Fibroblast of the aortic adventitia (primary cell): ENCODE results near the gene GSK3B. TPM values are rescaled to one million over a fixed set of nuclear protein-coding genes. Genes with fewer than 3 reads are reported as not detected.

Experiments used
- DNase-seq: peaks from one replicate; pipeline ENCODE4 v3.0.0-alpha.2; 2010; ENCODE audit warnings: low read depth
- H3K4me3 ChIP-seq: 2 replicates; pipeline ENCODE4 v1.5.1; 2011; ENCODE audit warnings: low read depth, mild to moderate bottlenecking, control low read depth, low read length, moderate library complexity
- total RNA-seq: library from RNA; depleted of rRNA; stranded (reverse); fragments of >200 nt; gene quantifications from 2 replicates; pipeline ENCODE4 v1.2.3, GENCODE V29; 2012; ENCODE audit warnings: low replicate concordance
- TF ChIP-seq, protein P1 (sequence below): IDR thresholded peaks from 2 replicates; pipeline ENCODE4 v1.5.1; 2011; ENCODE audit warnings: mild to moderate bottlenecking, low read length, control low read depth, inconsistent platforms; ENCODE audit not compliant: insufficient read depth

Gene GSK3B
- total RNA-seq, 1 donor, result 74.1 TPM

DNA sequence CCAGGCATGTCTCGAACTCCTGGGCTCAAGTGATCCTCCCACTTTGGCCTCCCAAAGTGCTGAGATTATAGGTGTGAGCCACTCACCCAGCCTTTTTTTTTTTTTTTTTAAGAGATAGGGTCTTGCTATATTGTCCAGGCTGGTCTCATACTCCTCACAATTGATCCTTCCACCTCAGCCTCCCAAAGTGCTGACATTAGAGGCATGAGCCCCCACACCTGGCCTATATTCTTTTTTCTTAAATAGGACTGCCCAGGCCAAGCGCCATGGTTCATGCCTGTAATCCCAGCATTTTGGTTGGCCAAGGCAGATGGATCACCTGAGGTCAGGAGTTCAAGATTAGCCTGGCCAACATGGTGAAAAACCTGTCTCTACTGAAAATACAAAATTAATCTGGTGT, 299.8 kb downstream of the GSK3B start:
- TF ChIP-seq, protein P1, sequence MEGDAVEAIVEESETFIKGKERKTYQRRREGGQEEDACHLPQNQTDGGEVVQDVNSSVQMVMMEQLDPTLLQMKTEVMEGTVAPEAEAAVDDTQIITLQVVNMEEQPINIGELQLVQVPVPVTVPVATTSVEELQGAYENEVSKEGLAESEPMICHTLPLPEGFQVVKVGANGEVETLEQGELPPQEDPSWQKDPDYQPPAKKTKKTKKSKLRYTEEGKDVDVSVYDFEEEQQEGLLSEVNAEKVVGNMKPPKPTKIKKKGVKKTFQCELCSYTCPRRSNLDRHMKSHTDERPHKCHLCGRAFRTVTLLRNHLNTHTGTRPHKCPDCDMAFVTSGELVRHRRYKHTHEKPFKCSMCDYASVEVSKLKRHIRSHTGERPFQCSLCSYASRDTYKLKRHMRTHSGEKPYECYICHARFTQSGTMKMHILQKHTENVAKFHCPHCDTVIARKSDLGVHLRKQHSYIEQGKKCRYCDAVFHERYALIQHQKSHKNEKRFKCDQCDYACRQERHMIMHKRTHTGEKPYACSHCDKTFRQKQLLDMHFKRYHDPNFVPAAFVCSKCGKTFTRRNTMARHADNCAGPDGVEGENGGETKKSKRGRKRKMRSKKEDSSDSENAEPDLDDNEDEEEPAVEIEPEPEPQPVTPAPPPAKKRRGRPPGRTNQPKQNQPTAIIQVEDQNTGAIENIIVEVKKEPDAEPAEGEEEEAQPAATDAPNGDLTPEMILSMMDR, result no peak
- DNase-seq, result no peak
- no peak overlapping the region for H3K4me3 ChIP-seq

DNA sequence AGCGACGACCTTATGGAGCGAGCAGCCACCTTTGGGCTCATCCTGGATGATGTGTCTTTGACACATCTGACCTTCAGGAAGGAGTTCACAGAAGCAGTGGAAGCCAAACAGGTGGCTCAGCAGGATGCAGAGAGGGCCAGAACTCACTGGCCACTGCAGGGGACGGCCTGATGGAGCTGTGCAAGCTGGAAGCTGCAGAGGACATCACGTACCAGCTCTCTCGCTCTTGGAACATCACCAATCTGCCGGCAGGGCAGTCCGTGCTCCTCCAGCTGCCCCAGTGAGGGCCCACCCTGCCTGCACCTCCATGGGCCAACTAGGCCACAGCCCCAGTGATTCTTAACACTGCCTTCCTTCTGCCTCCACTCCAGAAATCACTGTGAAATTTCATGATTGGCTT, 302.0 kb downstream of the GSK3B start:
- no peak for DNase-seq
- TF ChIP-seq, protein P1, result no peak
- no peak overlapping the region for H3K4me3 ChIP-seq

DNA sequence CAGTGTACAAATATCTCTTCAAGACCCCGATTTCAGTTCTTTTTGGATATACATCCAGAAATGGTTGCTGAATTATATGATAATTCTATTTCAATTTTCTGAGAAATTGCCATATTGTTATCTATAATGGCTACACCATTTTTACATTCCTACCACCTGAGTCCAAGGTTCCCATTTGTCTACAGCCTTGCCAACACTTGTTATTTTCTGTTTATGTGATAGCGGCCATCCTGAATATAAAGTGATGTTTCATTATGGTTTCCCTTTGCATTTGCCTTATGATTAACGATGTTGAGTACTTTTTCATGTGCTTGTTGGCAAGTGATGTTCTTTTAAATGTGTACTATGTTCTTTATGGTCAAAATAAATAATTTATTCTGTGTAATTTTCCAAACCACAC, 303.9 kb downstream of the GSK3B start:
- no peak overlapping the region for H3K4me3 ChIP-seq
- TF ChIP-seq, protein P1, result no peak
- DNase-seq, result no peak

DNA sequence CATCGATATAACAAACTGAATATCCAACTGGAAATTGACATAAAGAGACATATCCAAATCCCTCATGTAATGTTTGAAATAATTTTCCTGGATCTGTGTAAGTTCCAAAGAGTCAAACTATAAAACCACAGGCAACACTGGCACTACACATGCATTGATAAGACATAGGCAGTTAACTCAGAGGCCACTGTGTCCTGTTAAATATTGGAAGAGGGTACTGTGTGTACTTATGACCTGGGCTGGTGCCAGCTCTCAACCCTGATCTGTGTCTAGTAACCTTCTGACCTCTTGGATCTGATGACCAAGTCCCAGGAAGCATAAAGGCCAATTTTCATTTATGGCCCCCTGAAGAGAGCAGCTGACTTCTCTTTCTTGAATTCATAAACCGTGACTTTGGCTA, 307.8 kb downstream of the GSK3B start:
- no peak overlapping the region for H3K4me3 ChIP-seq
- TF ChIP-seq, protein P1, result no peak
- DNase-seq, result no peak

DNA sequence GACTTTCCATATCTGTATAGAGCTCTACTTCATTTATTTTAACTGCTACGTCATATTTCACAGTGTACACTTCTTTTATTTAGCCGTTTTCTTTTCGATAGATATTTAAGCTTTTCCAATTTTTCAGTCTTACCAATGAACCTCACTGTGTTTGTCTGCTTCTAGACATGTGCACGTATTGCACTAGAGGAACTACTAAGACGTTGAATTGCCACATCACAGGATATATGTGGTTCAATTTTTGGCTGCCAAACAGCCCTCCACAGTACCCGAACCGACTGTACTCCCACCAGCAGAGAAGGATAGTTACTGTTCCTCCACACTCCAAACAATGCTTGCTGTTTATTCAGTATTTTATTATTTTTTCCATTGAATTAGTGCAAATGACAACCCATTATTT, 310.4 kb downstream of the GSK3B start:
- no peak overlapping the region for H3K4me3 ChIP-seq
- no peak for DNase-seq
- TF ChIP-seq, protein P1, result no peak

DNA sequence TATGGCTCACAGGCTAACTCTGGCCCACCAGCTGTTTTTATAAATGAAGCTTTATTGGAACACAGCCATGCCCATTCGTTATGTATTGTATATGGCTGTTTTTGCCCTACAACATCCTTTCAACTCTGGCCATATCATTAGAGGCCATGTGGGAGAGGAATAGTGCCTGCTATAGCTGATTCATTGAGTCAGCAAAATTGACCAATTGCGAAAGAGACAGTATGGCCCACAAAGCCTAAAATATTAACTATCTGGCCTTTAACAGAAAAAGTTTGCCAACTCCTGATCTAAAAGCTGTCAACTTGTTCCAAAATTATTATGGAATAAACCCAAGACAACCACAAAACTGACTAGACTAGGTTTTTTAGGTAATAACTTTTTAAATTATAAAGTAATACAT, 311.0 kb downstream of the GSK3B start:
- TF ChIP-seq, protein P1, result no peak
- no peak overlapping the region for H3K4me3 ChIP-seq
- DNase-seq, result peak; percentile 8

DNA sequence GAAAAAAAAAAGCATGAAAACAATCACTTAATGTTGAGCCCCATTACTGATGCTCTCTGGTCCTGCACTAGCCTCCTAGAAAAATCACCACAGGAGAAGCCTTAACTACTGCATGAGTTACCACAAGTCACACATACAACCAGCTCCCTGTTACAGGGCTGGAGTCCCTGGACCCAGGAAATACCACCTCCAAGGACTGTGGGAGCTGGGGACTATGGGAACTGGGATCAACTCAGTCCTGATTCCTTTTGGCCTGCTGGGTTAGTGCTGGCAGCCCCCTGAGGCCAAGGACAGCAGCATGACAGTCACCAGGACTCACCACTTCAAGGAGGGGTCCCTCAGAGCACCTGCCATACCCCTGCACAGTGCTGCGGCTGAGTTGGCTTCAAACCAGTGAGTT, 311.8 kb downstream of the GSK3B start:
- H3K4me3 ChIP-seq, result no peak overlapping the region
- DNase-seq, result no peak
- TF ChIP-seq, protein P1, result no peak
